Mesendoderm (in vitro differentiated cells): ENCODE measurements around the gene PLCD1.

ENCODE experiments used
- DNase-seq: peaks from one replicate; pipeline ENCODE4 v3.0.0; 2013
- H2AK5ac ChIP-seq: 2 replicates; pipeline ENCODE4 v1.6.1; 2013; ENCODE audit warnings: low read length, inconsistent platforms
- H2BK120ac ChIP-seq: 2 replicates; pipeline ENCODE4 v1.6.1; 2013; ENCODE audit warnings: low read depth, mild to moderate bottlenecking, low read length, moderate library complexity, mixed read lengths
- H2BK15ac ChIP-seq: replicated peaks from 2 replicates; pipeline ENCODE4 v1.6.1; 2013; ENCODE audit warnings: low read depth, mild to moderate bottlenecking, moderate library complexity
- H2BK5ac ChIP-seq: 2 replicates; pipeline ENCODE4 v1.6.1; 2013; ENCODE audit warnings: low read length, inconsistent platforms
- H3K18ac ChIP-seq: 2 replicates; pipeline ENCODE4 v1.6.1; 2013; ENCODE audit warnings: mild to moderate bottlenecking, low read length, mixed read lengths
- H3K23ac ChIP-seq: one replicate; pipeline ENCODE4 v1.6.1; 2013; ENCODE audit warnings: low read length
- H3K27ac ChIP-seq: 2 replicates; pipeline ENCODE4 v1.5.1; 2013; ENCODE audit warnings: low read depth, mild to moderate bottlenecking, inconsistent platforms, low read length, moderate library complexity
- H3K27me3 ChIP-seq: 2 replicates; pipeline ENCODE4 v1.6.1; 2013; ENCODE audit warnings: low read length, control low read depth, mild to moderate bottlenecking, inconsistent platforms; ENCODE audit not compliant: insufficient read depth, poor library complexity
- H3K36me3 ChIP-seq: 2 replicates; pipeline ENCODE4 v1.6.1; 2013; ENCODE audit warnings: low read length, inconsistent platforms; ENCODE audit not compliant: control insufficient read depth, insufficient read depth
- H3K4ac ChIP-seq: one replicate; pipeline ENCODE4 v1.6.1; 2013; ENCODE audit warnings: low read depth, mild to moderate bottlenecking, low read length, moderate library complexity
- H3K4me1 ChIP-seq: 2 replicates; pipeline ENCODE4 v1.6.1; 2013; ENCODE audit warnings: low read depth, low read length, inconsistent platforms; ENCODE audit not compliant: control insufficient read depth
- H3K4me2 ChIP-seq: 2 replicates; pipeline ENCODE4 v1.6.1; 2013; ENCODE audit warnings: low read length
- H3K4me3 ChIP-seq: 2 replicates; pipeline ENCODE4 v1.5.1; 2013; ENCODE audit warnings: mild to moderate bottlenecking, low read length
- H3K56ac ChIP-seq: one replicate; pipeline ENCODE4 v1.6.1; 2013; ENCODE audit warnings: low read length
- H3K79me1 ChIP-seq: 2 replicates; pipeline ENCODE4 v1.6.1; 2013; ENCODE audit warnings: low read length, inconsistent platforms
- H3K79me2 ChIP-seq: 2 replicates; pipeline ENCODE4 v1.6.1; 2013; ENCODE audit warnings: mild to moderate bottlenecking, low read length; ENCODE audit not compliant: control insufficient read depth, insufficient read depth
- H3K9ac ChIP-seq: 2 replicates; pipeline ENCODE4 v1.6.1; 2013; ENCODE audit warnings: low read length, inconsistent platforms
- H4K5ac ChIP-seq: one replicate; pipeline ENCODE4 v1.6.1; 2013; ENCODE audit warnings: low read length
- H4K8ac ChIP-seq: one replicate; pipeline ENCODE4 v1.6.1; 2013; ENCODE audit warnings: low read depth, mild to moderate bottlenecking, control low read depth, low read length, moderate library complexity
- WGBS: extraction: QIAGEN DNeasy Blood & Tissue Kit; methylation state at CpG from one replicate; pipeline ENCODE4 v1.1.7; 2013; ENCODE audit warnings: low lambda C conversion rate, missing lambda C conversion rate; ENCODE audit not compliant: insufficient coverage; ENCODE audit errors: extremely low coverage; 5-methylcytosine and 5-hydroxymethylcytosine counted together

Gene PLCD1

DNA sequence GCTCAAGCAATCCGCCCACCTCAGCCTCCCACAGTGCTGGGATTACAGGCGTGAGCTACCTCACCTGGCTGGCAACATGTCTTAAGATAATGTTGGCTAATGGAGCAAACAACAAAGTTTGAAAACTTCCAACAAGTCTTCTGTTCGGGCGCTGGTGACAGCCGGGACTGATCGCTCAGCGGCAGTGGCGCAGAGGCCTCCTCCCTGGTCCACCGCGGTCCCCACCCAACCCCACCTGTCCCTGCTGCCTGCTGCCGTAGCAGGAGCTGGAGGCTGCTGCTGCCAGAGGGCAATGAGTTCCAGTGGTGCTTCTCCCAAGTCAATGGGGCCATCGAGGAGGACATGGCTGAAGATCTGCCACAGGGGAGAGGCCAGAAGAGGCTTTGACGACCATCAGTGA, 21.7 kb upstream of the PLCD1 start:
- no CpG with 5 or more reads among the region's 13 CpGs for WGBS
- no peaks in the 10 kb centered on the region for H3K36me3 ChIP-seq
- H3K27me3 ChIP-seq = no peaks in the 10 kb centered on the region
- no peak overlapping the region for H2BK15ac ChIP-seq
- H3K79me1 ChIP-seq = no peaks in the 10 kb centered on the region
- no peak overlapping the region for H3K23ac ChIP-seq
- H3K4me2 ChIP-seq = no peak overlapping the region
- no peak overlapping the region for H4K8ac ChIP-seq
- H3K4me3 ChIP-seq = no peak overlapping the region
- H3K18ac ChIP-seq = no peak overlapping the region
- H3K56ac ChIP-seq = no peak overlapping the region
- H3K79me2 ChIP-seq = no peaks in the 10 kb centered on the region
- no peak overlapping the region for H2AK5ac ChIP-seq
- no peak overlapping the region for H2BK120ac ChIP-seq
- no peak for DNase-seq
- H3K27ac ChIP-seq = no peak overlapping the region
- no peak overlapping the region for H4K5ac ChIP-seq
- H3K4me1 ChIP-seq = no peaks in the 10 kb centered on the region
- no peak overlapping the region for H2BK5ac ChIP-seq
- no peak overlapping the region for H3K4ac ChIP-seq
- H3K9ac ChIP-seq = no peak overlapping the region

DNA sequence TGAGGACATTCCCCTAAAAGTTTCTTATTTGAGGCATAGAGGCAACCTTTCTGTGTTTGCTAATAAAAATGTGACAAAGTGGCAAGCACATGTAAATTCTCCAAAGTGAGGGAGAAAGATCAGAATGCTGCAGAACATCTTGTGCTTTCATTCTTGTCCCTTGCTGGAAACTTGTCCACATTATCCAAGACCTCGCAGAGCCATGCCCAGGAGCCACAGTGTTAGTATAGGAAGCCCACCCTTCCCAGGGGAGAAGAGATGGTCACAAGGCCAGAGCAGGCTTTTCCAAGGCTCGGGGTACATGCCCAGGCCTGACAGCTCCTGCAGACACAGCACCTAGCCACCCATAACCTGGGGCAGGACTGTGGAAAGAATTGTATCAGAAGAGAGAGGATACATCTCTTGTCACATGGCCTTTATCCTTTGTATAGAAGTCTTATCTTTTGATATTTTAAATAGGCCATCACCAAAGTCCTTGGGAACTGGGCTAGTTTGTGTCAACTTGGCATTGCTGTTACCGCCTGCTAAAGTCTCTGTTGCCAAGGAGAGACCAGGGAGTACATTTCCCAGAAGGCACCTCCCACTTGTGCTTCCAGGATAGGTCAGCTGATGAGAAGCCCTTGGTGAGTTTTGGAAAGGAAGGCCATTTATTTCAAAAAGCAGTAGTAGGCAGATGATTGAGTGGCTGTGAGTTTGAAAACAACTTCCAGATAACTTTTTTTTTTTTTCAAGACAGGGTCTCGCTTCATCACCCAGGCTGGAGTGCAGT, 20.1 kb upstream of the PLCD1 start:
- DNase-seq = no peak
- no peak overlapping the region for H3K56ac ChIP-seq
- no peak overlapping the region for H4K5ac ChIP-seq
- no peak overlapping the region for H2BK15ac ChIP-seq
- no peaks in the 10 kb centered on the region for H3K27me3 ChIP-seq
- H3K79me1 ChIP-seq = no peaks in the 10 kb centered on the region
- H3K18ac ChIP-seq = no peak overlapping the region
- H3K36me3 ChIP-seq = no peaks in the 10 kb centered on the region
- WGBS = no CpG with 5 or more reads among the region's 4 CpGs
- H3K4me1 ChIP-seq = no peaks in the 10 kb centered on the region
- no peak overlapping the region for H2BK5ac ChIP-seq
- no peaks in the 10 kb centered on the region for H3K79me2 ChIP-seq
- H3K4ac ChIP-seq = no peak overlapping the region
- H2BK120ac ChIP-seq = no peak overlapping the region
- no peak overlapping the region for H3K4me3 ChIP-seq
- no peak overlapping the region for H3K23ac ChIP-seq
- no peak overlapping the region for H3K9ac ChIP-seq
- H2AK5ac ChIP-seq = no peak overlapping the region
- H4K8ac ChIP-seq = no peak overlapping the region
- no peak overlapping the region for H3K4me2 ChIP-seq
- no peak overlapping the region for H3K27ac ChIP-seq

DNA sequence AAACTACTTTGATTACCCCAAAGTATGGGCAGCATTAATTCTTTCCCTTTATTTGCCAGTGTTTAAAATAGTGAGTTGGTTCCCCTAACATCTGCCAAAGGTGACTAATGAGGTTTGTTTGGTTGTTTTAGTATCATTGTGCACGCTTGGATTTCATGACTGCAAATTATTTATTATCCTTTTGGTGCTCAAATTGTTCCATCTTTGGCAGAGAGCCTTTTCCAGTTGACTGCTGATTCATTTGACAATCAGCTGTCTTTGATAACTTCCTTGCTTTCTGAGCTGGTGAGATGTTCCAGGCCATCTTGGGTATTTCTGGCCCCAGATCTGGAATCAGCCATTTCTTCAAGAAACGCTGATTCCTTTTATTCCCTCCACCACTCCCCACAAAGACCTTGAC, 18.5 kb upstream of the PLCD1 start:
- WGBS = no CpG with 5 or more reads among the region's 2 CpGs

DNA sequence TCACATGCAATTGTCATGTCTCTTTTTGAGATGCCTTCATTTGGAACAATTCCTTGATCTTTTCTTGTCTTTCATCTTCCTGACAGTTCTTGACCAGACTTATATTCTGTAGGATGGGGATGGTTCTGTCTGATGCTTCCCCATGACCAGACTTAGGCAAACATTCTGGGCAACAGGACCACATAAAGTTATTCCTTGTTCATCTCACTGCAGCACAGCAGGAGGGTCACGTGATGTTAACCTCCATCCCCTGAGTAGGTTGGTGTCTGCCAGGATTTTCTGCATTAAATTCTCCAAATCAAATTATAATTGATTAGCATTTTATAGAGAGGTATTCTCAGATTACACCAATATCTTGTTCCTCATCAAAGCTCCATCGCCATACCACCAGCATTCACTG, 17.4 kb upstream of the PLCD1 start:
- H2BK120ac ChIP-seq = no peak overlapping the region
- no peak overlapping the region for H3K18ac ChIP-seq
- H4K8ac ChIP-seq = no peak overlapping the region
- no peak overlapping the region for H2BK15ac ChIP-seq
- no peaks in the 10 kb centered on the region for H3K27me3 ChIP-seq
- no peaks in the 10 kb centered on the region for H3K79me1 ChIP-seq
- no peak overlapping the region for H3K4ac ChIP-seq
- no peaks in the 10 kb centered on the region for H3K36me3 ChIP-seq
- no peak overlapping the region for H3K4me3 ChIP-seq
- no peak for DNase-seq
- H3K23ac ChIP-seq = no peak overlapping the region
- H3K27ac ChIP-seq = no peak overlapping the region
- no peak overlapping the region for H2AK5ac ChIP-seq
- no peak overlapping the region for H3K56ac ChIP-seq
- H4K5ac ChIP-seq = no peak overlapping the region
- no peak overlapping the region for H3K4me2 ChIP-seq
- no peak overlapping the region for H3K9ac ChIP-seq
- no peaks in the 10 kb centered on the region for H3K79me2 ChIP-seq
- H3K4me1 ChIP-seq = no peaks in the 10 kb centered on the region
- WGBS = no CpG with 5 or more reads among the region's 2 CpGs
- H2BK5ac ChIP-seq = no peak overlapping the region

More for the DNA sequence above, 18.5 kb upstream of the PLCD1 start:
- Histone ChIP-seq H3K79me1 (no peaks in the 10 kb centered on the region), H3K4me1 (no peaks in the 10 kb centered on the region), H3K4me3 (no peak overlapping the region), H3K56ac (no peak overlapping the region), H2BK15ac (no peak overlapping the region), H3K23ac (no peak overlapping the region), H2BK5ac (no peak overlapping the region), H4K5ac (no peak overlapping the region), H2AK5ac (no peak overlapping the region), H3K27ac (no peak overlapping the region), H3K36me3 (no peaks in the 10 kb centered on the region), H4K8ac (no peak overlapping the region), H3K4ac (no peak overlapping the region), H2BK120ac (no peak overlapping the region), H3K27me3 (no peaks in the 10 kb centered on the region), H3K79me2 (no peaks in the 10 kb centered on the region), H3K18ac (no peak overlapping the region), H3K4me2 (no peak overlapping the region), H3K9ac (no peak overlapping the region)
- DNase-seq = no peak

DNA sequence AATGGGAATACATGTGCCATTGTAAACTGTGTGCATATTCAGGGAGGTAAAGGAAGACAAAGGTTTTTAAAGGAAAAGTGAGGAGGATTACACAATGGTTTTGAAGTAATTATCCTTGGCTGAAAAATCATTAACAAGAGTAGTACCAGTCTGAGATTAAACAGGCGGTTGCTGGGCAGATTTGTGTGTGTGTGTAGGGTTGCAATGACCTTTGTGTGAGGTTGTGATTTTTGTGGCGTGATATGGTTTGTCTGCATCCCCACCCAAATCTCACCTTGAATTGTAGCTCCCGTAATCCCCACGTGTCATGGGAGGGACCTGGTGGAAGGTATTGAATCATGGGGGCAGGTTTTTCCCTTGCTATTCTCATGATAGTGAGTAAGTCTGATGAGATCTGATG, 16.6 kb upstream of the PLCD1 start:
- no peak overlapping the region for H4K8ac ChIP-seq
- H3K4me2 ChIP-seq = no peak overlapping the region
- no peak overlapping the region for H3K4me3 ChIP-seq
- WGBS = no CpG with 5 or more reads among the region's 4 CpGs
- no peak overlapping the region for H2AK5ac ChIP-seq
- H3K9ac ChIP-seq = no peak overlapping the region
- no peak overlapping the region for H3K27ac ChIP-seq
- no peak overlapping the region for H2BK120ac ChIP-seq
- DNase-seq = no peak
- no peak overlapping the region for H3K56ac ChIP-seq
- no peak overlapping the region for H3K18ac ChIP-seq
- no peaks in the 10 kb centered on the region for H3K79me2 ChIP-seq
- H2BK5ac ChIP-seq = no peak overlapping the region
- H3K4ac ChIP-seq = no peak overlapping the region
- no peaks in the 10 kb centered on the region for H3K36me3 ChIP-seq
- no peaks in the 10 kb centered on the region for H3K79me1 ChIP-seq
- H2BK15ac ChIP-seq = no peak overlapping the region
- H3K4me1 ChIP-seq = no peaks in the 10 kb centered on the region
- H4K5ac ChIP-seq = no peak overlapping the region
- H3K23ac ChIP-seq = no peak overlapping the region
- H3K27me3 ChIP-seq = no peaks in the 10 kb centered on the region

DNA sequence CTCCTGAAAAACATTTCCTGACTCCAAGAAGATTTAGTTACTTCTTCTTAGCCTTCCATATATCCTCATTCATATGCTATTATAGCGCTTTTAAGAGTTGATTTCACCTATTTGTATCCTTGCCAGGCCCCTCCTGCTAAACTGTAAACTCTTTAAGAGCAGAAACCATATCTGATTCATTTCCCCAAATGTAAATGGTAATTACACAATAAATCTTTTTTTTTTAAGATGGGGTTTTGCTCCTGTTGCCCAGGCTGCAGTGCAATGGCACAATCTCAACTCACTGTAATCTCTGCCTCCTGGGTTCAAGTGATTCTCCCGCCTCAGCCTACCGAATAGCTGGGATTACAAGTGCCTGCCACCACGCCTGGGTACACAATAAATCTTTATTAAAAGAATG, 14.0 kb upstream of the PLCD1 start:
- Histone ChIP-seq H3K4me1 (peaks cover 4% of the 10 kb centered on the region), H2BK5ac (no peak overlapping the region), H3K36me3 (no peaks in the 10 kb centered on the region), H3K79me2 (no peaks in the 10 kb centered on the region), H3K4me3 (no peak overlapping the region), H3K4ac (no peak overlapping the region), H3K56ac (no peak overlapping the region), H3K23ac (no peak overlapping the region), H3K4me2 (no peak overlapping the region), H2BK120ac (no peak overlapping the region), H3K79me1 (no peaks in the 10 kb centered on the region), H4K5ac (no peak overlapping the region), H3K9ac (no peak overlapping the region), H2AK5ac (no peak overlapping the region), H2BK15ac (no peak overlapping the region), H4K8ac (no peak overlapping the region), H3K18ac (no peak overlapping the region), H3K27me3 (peaks cover 9% of the 10 kb centered on the region), H3K27ac (no peak overlapping the region)
- WGBS = no CpG with 5 or more reads among the region's 4 CpGs
- no peak for DNase-seq
